Measurements from ENCODE around the gene MATN1. TPM values are rescaled to one million over a fixed set of nuclear protein-coding genes. Genes with fewer than 3 reads are reported as not detected.

Gene MATN1
- total and polyA plus RNA-seq, 8 donors, result 0.06 to 0.07 TPM; not detected in 6

DNA sequence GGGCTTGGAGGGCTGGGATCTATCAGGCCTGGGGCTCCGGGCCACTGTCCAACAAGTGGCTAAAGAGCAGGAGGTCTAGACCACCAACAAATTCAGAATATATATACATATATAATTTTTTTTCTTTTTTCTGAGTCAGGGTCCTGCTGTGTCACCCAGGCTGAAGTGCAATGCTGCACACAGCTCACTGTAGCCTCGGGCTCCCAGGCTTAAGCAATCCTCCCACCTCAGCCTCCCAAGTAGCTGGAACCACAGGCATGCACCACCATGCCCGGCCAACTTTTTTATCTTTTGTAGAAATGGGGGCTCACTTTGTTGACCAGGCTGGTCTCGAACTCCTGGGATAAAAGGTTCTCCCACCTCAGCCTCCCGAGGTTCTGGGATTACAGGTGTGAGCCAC, 41.0 kb upstream of the MATN1 start:
- Histone ChIP-seq H3K27me3 (no peaks in the 10 kb centered on the region), H3K36me3 (no peaks in the 10 kb centered on the region), H3K4me3 (no peak overlapping the region), H3K9me3 (no peaks in the 10 kb centered on the region), H3K27ac (no peak overlapping the region), H3K4me1 (no peaks in the 10 kb centered on the region)
- WGBS, 2 donors, result 78 to 90% methylated on average over 5 of the region's 5 CpGs
- intact Hi-C loops (cut with DNase I), result no loop called here
- TF ChIP-seq, protein P1, sequence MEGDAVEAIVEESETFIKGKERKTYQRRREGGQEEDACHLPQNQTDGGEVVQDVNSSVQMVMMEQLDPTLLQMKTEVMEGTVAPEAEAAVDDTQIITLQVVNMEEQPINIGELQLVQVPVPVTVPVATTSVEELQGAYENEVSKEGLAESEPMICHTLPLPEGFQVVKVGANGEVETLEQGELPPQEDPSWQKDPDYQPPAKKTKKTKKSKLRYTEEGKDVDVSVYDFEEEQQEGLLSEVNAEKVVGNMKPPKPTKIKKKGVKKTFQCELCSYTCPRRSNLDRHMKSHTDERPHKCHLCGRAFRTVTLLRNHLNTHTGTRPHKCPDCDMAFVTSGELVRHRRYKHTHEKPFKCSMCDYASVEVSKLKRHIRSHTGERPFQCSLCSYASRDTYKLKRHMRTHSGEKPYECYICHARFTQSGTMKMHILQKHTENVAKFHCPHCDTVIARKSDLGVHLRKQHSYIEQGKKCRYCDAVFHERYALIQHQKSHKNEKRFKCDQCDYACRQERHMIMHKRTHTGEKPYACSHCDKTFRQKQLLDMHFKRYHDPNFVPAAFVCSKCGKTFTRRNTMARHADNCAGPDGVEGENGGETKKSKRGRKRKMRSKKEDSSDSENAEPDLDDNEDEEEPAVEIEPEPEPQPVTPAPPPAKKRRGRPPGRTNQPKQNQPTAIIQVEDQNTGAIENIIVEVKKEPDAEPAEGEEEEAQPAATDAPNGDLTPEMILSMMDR (IDR thresholded peaks at IDR 0.05), result no peak
- no peak for ATAC-seq
- peak in 1 of 6 donors; percentile 5 for DNase-seq
- FAIRE-seq, result no peak

DNA sequence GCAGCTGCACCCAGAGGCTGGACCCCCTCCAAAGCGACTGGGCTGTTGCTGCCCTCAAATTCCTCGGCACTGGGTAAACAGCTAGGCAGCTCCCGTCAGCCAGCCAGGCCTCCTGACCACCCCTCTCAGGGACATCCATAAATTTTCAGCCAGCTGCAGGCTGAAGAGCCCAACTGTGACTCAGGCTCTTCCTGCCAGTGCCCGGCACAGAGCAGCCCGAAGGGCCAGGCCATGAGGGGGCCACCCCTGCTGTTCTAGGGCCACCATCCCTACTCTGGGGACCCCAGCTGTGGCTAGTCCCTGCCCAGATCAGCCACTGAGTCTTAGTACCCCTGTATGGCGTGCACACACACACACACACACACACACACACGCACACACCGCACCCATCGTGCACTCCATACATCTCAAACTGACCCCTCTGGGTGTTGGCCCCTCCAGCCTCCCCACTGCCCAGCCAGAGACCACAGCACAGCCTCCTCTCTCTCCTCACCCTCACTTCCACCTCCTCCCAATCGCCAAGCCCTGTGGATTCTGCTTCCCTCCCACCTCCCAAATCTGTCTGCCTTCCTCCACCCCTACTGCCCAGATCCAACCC, 40.4 kb upstream of the MATN1 start:
- 64 to 67% methylated on average over 10 of the region's 10 CpGs for WGBS, 2 donors
- H3K9me3 ChIP-seq, result no peaks in the 10 kb centered on the region
- intact Hi-C loops (cut with DNase I), result no loop called here
- no peak overlapping the region for H3K27ac ChIP-seq
- peak in 1 of 6 donors; percentile 32 for DNase-seq
- no peak overlapping the region for H3K4me3 ChIP-seq
- H3K27me3 ChIP-seq, result no peaks in the 10 kb centered on the region
- TF ChIP-seq, protein P1 (IDR thresholded peaks at IDR 0.05), result no peak
- ATAC-seq, result peak in 1 of 4 donors; percentile 37
- H3K36me3 ChIP-seq, result no peaks in the 10 kb centered on the region
- no peaks in the 10 kb centered on the region for H3K4me1 ChIP-seq
- FAIRE-seq, result no peak

DNA sequence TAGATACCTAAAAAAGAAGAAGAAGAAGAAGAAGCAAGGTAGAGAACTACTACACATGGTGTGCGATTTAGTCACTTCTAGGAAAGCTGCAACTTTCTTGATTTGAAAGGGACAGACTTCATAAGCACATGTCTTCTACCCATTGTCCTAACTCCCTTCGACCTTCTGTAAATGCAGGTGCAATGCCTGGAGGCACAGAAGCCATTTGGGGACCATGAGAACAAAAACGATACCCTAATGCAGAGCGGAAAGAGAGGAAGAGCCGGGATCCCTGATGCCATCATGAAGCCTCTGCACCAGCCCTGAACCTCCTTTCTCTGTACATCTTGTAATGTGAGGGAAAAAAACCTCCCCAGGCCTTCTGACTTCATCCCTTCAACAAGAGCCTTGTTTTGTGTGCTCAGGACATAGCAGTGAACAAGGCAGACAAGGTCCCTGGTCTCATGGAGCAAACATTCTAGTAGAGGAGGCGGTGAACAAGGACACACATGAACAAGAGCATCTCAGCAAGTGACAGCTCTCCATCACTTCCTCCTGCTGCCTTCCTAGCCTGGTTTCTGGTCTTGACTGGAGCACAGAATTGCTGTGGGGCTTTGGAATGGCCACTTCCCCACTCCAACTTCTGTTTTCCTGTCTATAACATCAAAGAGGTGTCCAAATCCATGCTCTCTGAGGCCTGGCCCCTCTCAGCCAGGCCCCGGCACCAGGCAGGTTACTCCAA, 39.7 kb upstream of the MATN1 start:
- intact Hi-C loops (cut with DNase I), result no loop called here
- no peak for DNase-seq
- no peak for ATAC-seq
- H3K4me3 ChIP-seq, result no peak overlapping the region
- no peaks in the 10 kb centered on the region for H3K9me3 ChIP-seq
- TF ChIP-seq, protein P1 (IDR thresholded peaks at IDR 0.05), result no peak
- 79 to 84% methylated on average over 7 of the region's 7 CpGs for WGBS, 2 donors
- H3K27ac ChIP-seq, result no peak overlapping the region
- FAIRE-seq, result no peak
- no peaks in the 10 kb centered on the region for H3K36me3 ChIP-seq
- H3K4me1 ChIP-seq, result no peaks in the 10 kb centered on the region
- H3K27me3 ChIP-seq, result no peaks in the 10 kb centered on the region

DNA sequence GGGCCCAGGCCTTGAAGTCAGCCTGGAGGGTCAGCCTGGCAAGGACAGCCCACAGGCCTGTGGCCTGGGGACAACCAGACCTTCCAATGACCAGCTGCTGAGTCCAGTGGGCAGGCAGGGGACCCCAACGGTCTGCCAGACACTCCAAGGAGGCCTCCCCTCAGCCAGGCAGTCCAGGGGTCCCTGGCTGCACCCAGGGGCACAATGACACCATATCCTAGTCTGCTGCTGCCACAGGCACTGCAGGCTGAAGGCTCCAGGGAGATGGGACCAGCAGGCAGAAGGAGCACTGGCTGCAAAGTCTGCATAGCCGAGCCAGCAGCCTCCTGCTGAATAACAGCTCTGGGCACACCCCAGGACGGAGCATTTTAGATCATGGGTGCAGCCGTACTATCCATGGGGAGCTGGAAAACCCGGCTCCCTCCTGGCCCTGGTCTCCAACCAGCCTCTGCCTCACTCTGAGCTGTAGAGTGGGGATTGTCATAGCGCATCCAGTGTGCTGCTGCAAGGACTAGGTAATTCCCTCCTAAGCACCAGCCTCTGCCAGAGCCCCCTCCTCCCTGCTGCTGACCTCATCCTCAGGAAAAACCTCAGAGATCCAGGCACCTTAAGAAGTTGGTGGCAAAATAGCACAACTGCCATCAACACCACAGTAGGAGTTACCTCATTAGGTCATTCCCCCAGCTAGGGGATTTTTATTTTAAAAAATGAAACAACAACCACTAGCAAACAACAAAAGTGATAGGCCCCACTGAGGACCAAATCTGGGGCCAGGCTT, 39.0 kb upstream of the MATN1 start:
- intact Hi-C loops (cut with DNase I), result no loop called here
- FAIRE-seq (no peak), ATAC-seq (no peak), DNase-seq (peak in 1 of 6 donors; percentile 35)
- 66 to 77% methylated on average over 6 of the region's 6 CpGs for WGBS, 2 donors
- Histone ChIP-seq H3K27ac (no peak overlapping the region), H3K36me3 (no peaks in the 10 kb centered on the region), H3K9me3 (no peaks in the 10 kb centered on the region), H3K27me3 (no peaks in the 10 kb centered on the region), H3K4me3 (no peak overlapping the region), H3K4me1 (no peaks in the 10 kb centered on the region)
- TF ChIP-seq, protein P1 (IDR thresholded peaks at IDR 0.05), result no peak

Data from pancreas (tissue), 10 donors.